Measurements from ENCODE around the gene TMEM59.

DNA sequence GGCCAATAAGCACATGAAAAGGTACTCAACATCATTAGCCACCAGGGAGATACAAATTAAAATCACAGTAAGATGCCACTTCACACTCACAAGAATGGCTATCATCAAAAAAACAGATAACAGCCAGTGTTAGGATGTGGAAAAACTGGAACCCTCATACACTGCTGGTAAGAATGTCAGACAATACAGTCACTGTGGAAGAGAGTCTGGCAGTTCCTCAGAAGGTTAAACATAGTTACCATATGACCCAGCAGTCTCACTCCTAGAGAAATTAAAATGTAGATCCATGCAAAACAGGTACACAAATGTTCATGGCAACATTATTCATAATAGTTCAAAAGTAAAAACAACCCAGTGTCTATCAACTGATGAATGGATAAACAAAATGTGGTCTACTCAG, 68.3 kb downstream of the TMEM59 start:
- TF ChIP-seq, protein P1, sequence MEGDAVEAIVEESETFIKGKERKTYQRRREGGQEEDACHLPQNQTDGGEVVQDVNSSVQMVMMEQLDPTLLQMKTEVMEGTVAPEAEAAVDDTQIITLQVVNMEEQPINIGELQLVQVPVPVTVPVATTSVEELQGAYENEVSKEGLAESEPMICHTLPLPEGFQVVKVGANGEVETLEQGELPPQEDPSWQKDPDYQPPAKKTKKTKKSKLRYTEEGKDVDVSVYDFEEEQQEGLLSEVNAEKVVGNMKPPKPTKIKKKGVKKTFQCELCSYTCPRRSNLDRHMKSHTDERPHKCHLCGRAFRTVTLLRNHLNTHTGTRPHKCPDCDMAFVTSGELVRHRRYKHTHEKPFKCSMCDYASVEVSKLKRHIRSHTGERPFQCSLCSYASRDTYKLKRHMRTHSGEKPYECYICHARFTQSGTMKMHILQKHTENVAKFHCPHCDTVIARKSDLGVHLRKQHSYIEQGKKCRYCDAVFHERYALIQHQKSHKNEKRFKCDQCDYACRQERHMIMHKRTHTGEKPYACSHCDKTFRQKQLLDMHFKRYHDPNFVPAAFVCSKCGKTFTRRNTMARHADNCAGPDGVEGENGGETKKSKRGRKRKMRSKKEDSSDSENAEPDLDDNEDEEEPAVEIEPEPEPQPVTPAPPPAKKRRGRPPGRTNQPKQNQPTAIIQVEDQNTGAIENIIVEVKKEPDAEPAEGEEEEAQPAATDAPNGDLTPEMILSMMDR (conservative IDR thresholded peaks at IDR 0.05; ENCODE audit: low read length), result no peak
- no peak for TF ChIP-seq EZH2phosphoT487 (IDR thresholded peaks at IDR 0.05; ENCODE audit: borderline replicate concordance, low read depth, low read length)
